ENCODE measurements around the gene CYTIP.

DNA sequence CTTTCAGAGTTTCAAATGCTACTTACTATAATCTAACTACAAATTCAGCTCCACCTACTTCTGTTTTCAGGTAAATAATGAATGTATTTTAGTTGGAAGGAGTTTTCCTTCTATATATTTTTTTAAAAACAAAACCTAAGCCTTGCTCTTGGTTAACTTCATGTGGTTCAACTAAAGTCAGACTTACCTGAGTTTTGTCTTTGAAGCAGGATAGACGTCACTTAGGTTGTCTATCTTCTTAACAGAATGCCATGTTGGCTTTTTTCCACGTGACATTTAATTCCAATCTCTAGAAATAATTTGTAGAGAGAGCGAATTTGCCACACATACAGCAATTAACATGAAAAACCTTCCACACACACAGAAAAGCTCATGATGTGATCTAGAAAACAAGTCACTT is 43.9 kb upstream of the CYTIP start:
- TF ChIP-seq CTCF (IDR thresholded peaks at IDR 0.05) (no peak), POLR2A (IDR thresholded peaks at IDR 0.05; ENCODE audit: low read depth) (no peak), EP300 (IDR thresholded peaks at IDR 0.05) (no peak)
